HG03135 (cell line): Measurements from ENCODE around the gene TUBA8.
A peak's percentile ranks its signal among the peaks of the same experiment; 100 is the strongest.
"Not testable (repeated sequence)": the region's sequence is repeated elsewhere in the genome, so short reads cannot be mapped to it uniquely, and the experiment has no call there.

Experiments
- ATAC-seq: cut with Tn5 transposase; IDR thresholded peaks from one replicate; pipeline ENCODE4 v1.9.1; 2021; ENCODE audit warnings: mild to moderate bottlenecking, moderate library complexity; ENCODE audit not compliant: unreplicated experiment

The TUBA8 gene

GRCh38 chr22:18104566-18104965, 6.0 kb upstream of the TUBA8 start:
- no peak for ATAC-seq

GRCh38 chr22:18105981-18106380, 4.6 kb upstream of the TUBA8 start:
- not testable (repeated sequence) for ATAC-seq

GRCh38 chr22:18106550-18107341, 3.9 kb upstream of the TUBA8 start:
- ATAC-seq = not testable (repeated sequence)

- ATAC-seq = no peak
These were observed 2.4 kb upstream of the TUBA8 start for GRCh38 chr22:18108187-18108586.

- peak; percentile 12 for ATAC-seq
These were observed 1.0 kb upstream of the TUBA8 start for GRCh38 chr22:18109410-18110193.

- no peak for ATAC-seq
These were observed 547 bp downstream of the TUBA8 start for GRCh38 chr22:18110954-18111758.

- no peak for ATAC-seq
These were observed 1.2 kb downstream of the TUBA8 start for GRCh38 chr22:18111759-18112330.

- ATAC-seq = no peak
These were observed 1.8 kb downstream of the TUBA8 start for GRCh38 chr22:18112440-18112839.

GRCh38 chr22:18113680-18114394, 3.2 kb downstream of the TUBA8 start:
- ATAC-seq = no peak

GRCh38 chr22:18114495-18114894, 3.9 kb downstream of the TUBA8 start:
- ATAC-seq = no peak

GRCh38 chr22:18114976-18115652, 4.5 kb downstream of the TUBA8 start:
- no peak for ATAC-seq

- ATAC-seq = no peak
These were observed 5.3 kb downstream of the TUBA8 start for GRCh38 chr22:18115906-18116371.

- ATAC-seq = no peak
These were observed 6.0 kb downstream of the TUBA8 start for GRCh38 chr22:18116634-18117033.

GRCh38 chr22:18118345-18118915, 7.8 kb downstream of the TUBA8 start:
- no peak for ATAC-seq

GRCh38 chr22:18119409-18120110, 9.0 kb downstream of the TUBA8 start:
- no peak for ATAC-seq

- no peak for ATAC-seq
These were observed 10.2 kb downstream of the TUBA8 start for GRCh38 chr22:18120857-18121256.

GRCh38 chr22:18121506-18121905, 10.9 kb downstream of the TUBA8 start:
- ATAC-seq = no peak

- ATAC-seq = no peak
These were observed 11.4 kb downstream of the TUBA8 start for GRCh38 chr22:18121954-18122554.
